Right lung (tissue), 5 donors: Measurements from ENCODE around the gene NCKAP5. TPM values are rescaled to one million over a fixed set of nuclear protein-coding genes. Genes with fewer than 3 reads are reported as not detected.

Experiments used
- DNase-seq, 2 donors: peaks; one replicate each; pipeline ENCODE4 v3.0.0-alpha.2; 2013
- polyA plus RNA-seq, 5 donors: library from polyadenylated mRNA; unstranded; fragments of 120-200 nt; gene quantifications; one replicate each; pipeline versions ENCODE4 v1.2.1 to v1.2.3, GENCODE V29; 2013; ENCODE audit warnings: inconsistent platforms in 1 of 5, low replicate concordance in 1 of 5; ENCODE audit not compliant: insufficient read length in 5 of 5, insufficient read depth in 1 of 5

Gene NCKAP5
- polyA plus RNA-seq, 5 donors, result 15.1 to 20.7 (median 15.9) TPM

DNA sequence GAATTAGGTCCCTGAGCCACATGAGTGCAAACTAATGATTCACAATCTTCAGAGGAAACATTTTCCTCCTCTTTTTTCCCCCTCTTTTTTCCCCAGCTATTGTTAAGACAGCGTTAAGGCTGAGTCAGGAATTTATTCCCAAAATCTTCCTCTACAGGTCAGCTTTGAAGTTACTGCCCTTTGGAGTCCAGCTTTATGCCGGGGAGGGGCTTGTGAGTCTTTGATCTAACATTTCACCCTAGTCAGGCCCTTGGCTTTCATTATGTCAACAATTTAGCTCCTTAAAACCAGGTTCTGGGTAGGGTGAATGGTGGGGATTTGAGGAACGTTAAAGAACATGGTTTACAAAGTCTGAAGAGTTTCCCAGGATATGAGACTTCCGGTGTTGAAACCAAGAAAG, 807.3 kb downstream of the NCKAP5 start:
- DNase-seq, result no peak

DNA sequence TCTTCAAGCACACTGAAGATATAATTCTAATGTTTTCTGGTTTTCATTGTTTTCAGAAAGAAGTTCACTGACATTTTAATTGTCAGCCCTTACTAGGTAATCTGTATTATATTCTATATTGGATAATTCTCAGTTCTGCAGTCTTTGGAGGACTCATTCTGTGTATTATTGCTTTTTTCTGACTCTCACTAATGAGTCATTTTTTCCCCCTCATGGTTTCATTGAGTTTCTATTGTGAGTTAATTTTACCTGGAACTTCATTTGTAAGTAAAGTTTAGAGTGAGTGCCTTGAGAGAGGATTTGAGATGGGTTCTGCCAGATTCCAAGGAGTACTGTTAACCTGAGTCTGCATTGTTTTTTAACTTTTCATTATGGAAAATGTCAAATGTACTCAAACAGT, 807.9 kb downstream of the NCKAP5 start:
- no peak for DNase-seq

DNA sequence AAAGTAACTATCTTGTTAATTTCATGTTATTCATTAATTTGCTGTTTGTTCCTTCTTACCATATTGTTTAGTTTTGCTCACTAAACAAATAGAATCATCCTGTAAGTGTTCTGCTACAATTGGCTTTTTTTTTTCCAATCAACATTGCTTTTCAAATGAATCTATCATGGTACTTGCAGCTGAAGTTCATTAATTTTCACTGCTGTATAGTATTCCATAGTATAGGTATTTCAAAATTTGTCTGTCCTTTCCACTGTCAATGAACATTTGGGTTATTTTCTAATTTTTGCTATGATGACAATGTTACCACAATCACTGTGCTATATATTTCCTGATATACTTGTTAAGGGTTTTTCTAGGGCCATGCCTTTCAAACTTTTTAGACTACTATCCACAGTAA, 809.3 kb downstream of the NCKAP5 start:
- no peak for DNase-seq

DNA sequence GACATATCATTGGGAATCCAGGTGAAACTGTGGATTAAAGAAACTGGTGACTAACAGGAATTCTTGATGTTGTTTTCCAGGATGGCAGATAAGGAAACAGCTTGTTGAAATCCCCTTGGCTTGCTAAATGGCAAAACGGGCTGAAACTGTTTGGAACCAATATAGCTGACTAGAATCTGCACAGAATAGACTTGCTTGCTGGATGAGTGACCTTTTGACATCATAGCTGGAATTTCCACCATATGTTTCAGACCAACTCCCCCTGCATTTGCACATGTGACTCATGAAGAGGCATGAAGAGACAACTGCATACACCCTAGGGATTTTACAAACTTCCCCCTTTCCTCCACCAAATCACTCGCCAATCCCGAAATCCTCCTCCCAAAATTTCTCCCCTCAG, 810.6 kb downstream of the NCKAP5 start:
- DNase-seq, result no peak

DNA sequence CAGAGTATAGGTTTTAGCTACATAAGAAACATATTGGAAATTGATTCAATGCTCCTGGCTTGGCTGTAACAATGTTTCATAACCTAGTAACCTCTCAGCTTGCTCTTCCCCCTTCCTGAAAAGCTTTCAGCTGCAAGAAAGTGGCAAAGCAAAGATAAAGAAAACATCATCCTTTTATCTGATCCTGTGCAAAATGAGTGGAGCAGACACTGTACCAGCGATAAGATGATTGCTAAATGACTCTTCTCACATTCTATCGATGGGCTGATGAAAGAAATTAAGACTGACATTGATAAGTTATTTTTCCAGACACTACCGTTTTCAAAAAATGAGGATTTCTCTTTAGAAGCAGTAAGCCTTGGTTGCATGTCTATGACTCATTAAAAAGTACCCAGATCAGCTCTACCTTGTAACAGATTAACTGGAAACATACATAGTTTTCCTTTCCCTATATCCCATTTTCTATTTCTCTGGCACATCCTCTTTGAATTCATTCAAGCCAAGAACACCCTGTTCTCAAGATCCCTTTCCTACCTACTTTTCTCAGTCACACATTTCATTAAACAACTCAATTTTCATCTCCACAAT, 811.2 kb downstream of the NCKAP5 start:
- DNase-seq, result no peak

DNA sequence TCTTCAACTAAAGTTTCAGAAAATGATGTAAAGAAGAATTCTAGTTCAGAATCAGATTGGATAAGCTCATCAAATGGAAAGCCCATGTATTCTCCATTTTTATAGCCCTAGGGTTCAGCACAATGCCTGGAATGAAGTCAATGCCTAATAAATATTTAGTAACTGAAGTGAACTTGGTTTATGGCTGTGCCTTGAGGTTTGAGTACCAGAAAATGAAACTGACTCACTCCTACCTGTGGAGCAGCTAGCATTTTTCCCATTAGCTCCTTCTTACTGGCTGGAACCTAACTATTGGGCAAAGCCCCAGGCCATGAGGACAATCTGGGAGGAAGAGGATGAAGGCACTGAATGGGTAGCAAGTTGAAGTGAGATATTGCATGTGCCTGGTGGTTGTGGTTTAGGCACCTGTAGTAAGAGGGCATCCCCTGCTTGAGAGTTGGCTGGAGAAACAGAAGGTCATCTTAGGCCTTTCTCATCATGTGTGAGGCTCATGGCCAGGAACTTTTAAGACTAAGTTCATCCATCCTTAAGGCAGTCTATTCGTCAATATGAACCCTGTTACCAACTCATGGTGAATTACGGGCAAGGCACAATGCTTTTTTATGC, 813.3 kb downstream of the NCKAP5 start:
- no peak for DNase-seq

DNA sequence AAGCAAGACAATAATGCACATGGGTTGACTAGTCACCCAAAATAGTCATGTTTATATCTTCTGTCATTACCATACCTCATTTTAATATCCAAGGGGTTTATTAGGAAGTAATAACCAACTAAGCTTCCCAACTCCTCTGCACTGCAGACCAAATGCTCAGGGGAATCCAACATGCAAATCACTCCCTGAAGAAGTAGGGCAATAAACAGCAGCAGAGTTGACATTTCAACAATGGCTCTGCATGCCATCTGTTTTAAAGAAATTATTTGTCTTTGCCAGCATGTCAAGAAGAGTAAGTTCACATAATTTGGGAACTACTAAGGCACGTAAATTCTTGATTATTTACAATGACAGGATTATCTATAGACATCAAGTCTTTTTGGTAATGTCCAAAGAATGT, 813.9 kb downstream of the NCKAP5 start:
- no peak for DNase-seq

DNA sequence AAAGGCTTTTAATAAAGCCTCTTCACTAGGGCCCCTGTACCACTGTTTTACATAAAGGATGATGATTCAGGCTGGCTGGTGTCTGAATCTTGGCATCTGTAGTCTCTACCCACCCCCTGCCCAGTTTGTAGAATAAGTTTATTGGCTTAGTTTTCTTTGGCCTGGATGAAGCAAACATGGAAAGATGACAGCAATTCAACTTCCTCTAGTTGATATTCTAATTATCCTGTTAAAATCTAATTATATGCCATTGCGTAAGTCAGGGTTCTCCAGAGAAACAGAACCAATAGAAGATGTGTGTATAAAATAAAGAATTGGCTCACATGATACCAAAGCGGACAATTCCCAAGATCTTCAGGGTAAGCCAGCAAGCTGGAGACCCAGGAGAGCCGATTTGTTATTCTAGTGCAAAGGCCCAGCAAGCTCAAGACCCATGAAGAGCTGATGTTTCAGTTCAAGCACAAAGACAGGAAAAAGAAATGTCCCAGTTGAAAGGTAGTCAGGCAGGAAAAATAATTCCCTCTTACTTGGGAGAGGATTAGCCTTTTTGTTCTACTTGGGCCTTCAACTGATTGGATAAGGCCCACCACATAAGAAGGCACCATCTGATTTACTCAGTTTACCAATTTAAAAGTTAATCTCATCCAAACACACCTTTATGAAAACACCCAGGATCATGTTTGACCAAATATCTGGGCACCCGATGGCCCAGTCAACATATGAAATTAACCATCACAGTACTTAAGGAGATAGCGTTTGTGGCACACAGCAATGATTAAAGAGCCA, 815.6 kb downstream of the NCKAP5 start:
- DNase-seq, result peak; percentile 38 to 68

DNA sequence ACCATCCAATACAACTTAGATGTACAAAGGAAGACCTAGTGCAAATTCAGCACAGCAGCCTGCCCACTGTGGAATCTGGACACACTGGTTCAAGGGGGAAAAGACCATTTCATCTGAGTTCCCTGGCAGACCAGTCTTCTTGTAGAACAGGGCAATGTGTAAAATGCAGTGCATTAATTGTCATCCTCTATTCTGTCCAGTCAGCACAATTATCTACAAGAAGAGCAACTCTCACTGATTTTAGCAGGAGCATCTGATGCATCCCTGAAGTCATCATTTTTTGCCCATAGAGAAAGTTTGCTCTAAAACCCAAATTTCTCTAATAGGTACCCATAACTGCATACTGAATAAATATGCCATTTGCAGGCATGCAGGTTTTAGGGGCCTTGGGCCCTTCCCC, 816.4 kb downstream of the NCKAP5 start:
- no peak for DNase-seq

DNA sequence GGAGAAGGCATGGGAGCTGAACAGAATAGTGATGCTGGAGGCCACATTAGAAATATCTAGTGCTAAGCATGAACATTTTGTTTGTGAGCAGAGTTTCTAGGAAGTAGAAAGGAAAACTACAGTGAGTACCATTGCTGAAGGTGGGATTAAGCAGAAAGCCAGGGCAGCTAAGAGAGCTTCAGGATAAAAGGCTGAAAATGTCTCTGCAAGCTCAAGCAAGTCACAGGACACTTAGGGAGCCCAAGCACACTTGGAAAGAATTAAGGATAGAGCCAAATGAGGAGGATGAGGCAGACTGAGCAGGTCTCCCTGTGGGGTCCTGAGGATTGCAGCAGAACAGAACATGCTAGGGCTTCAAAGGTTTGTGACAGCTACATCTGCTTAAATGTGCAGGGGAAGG, 817.7 kb downstream of the NCKAP5 start:
- DNase-seq, result no peak

DNA sequence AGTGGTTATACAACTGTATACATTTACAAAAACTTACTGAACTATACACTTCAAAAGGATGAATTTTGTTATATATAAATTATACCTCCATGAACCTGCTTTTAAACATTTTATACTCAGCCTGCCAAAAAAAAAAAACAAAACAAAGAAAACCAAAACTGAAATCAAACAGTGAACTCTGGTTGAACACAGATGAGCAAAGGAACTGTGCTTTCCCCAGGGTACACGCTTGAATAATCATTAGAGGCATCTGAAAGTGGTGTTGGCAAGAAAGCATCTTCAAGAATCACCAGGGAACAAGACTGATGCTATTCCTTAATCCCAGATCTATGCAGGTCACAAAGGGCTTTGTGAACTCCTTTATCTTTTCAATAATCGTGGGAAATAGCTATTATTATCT, 821.2 kb downstream of the NCKAP5 start:
- no peak for DNase-seq

DNA sequence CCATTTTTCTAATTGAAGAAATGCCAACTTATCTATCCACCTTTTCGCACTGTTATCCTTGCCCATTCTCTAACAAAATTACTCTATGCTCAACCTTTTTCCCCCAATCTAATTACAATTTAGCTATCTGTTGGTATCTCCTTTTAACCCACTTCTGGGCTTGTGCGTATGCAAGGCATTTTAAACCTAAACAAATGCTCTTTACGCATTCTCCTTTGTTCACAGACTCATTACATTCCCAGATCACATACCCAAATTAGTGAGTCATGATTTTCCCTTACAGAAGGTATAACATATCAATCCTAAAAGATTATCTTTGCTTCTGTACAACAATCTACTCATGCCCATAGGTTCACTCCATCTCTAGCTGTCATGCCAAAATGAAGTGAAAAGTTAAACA, 826.5 kb downstream of the NCKAP5 start:
- DNase-seq, result no peak

DNA sequence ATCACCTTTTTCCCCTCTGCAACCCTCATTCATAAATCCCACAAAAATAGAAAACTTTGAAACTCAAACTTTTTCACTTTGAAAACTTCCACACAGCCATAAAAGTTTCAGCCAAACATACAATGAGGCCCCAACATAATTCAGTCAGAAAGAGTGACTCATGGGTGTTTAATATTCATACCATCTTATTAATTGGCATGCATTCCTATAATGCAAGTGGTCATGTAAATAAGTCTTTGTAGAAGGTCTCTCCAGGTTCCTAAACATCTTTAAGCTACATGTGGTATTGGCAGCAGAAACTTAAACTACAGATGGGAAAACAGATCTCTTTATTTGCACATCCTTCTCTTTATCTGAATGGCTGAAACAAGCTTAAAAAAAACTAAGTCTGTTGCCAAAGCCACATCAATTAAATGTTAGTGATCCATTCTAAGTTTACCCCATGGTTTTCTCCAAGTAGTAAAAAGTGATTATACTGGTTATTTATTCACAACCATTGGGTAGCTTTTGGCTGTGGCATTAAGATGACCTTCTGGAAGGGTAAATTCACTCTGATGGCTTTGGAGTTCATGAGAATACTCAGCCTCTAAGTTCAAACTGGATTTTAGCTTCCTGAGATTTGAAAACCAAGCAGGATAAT, 828.1 kb downstream of the NCKAP5 start:
- no peak for DNase-seq

DNA sequence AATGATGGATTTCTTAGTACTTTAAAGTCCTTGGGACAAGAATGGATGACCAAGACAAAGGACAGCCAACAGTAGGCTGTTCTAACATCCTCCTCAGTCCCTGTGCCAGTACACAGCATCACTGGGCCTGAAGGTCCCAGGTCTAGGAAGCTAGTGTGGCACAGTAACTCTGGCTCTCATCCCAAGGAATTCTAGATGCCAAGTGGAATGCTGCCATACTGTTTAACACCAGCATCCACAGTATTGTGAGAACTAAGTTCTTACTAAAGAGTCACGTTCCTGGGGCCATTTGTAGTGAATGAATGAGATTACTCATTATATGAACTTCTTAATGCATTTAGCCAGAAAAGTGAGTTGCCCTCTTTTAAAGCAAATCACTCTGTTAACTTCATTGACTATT, 830.0 kb downstream of the NCKAP5 start:
- no peak for DNase-seq

DNA sequence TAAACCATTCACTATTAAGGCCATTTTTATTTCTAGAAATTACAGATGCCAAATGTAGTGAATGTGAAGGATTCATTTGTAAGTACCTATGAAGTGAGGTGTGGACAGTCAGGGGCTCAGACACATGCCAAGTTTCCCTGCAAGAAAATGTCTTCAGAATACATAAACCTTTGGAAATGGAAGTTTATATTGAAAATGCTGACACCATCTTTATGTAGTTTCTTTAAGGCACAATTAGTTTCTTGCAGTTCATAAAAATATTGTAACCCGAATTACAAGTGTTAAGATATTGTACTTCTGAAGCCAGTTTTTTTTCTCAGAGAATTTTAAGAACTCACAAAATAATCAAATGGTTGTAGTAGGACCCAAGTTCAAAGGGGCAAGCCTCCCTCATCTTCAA, 832.2 kb downstream of the NCKAP5 start:
- DNase-seq, result no peak

DNA sequence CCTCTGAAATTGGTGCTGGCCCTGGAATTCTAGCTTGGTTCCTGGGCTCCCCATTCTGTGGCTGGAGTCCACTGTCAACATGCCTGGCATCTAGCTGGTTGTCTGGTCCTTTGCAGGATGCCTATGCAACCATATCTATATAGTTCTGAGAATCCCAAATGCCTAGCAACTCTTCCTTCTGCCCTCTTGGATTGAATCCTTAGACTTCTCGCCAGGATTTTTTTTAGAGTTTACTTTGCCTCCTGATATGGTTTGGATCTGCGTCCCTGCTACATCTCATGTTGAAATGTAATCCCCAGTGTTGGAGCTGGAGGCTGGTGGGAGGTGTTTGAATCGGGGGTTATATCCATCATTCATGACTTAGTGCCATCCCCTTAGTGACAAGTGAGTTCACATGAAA, 833.3 kb downstream of the NCKAP5 start:
- no peak for DNase-seq

DNA sequence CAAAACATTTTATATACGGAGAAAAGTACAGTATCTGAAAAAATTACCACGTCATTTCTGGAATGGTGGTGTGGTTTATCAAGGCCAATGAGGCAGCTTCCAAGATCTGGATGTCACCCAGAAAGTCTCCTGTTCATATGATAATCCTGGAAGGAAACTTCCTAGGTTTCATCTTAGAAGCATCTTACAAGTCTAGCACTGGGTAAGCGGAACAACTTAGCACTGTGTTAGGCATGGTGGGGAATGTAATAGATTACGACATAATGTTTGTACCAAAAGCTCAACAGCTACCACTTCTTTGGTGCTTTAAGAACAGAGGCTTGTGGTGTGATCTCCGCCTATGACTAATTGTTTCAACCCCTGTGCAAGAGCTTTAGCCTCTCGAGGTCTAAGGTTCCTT, 835.2 kb downstream of the NCKAP5 start:
- DNase-seq, result no peak

DNA sequence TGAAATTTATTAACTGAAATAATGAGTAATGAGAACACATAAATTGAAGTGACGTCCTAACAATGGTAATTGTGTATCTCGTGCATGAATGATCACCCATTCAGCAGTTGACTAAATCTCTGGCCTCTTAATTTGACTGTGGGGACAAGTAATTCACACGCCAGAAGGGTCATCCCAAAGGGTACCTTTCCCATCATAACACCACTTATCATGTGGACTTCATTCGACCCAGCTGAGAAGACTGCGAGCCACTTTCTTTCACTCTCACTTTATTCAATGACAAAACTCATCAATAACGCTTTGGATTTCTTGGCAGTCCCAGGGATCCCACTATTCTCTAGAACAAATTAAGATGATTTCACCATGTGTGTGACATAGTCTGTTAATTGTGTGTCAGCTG, 835.6 kb downstream of the NCKAP5 start:
- DNase-seq, result no peak

DNA sequence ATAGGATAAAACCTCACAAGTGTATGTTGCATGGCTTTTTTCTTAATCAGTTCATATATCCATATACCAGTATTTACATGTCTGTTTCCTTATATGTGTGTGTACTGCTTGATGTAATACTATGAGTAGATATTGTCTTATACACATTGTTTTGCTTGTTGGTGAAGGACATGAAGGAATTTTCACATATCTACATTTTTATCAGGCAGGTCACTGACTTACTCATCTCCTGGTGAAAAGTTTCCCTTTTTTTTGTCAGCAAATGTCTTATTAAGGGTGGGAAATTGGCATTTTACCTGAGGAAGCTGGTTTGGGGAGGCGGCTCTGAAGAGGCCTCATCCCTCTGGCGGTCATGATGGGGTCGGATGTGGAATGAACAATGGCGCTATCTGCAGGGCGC, 836.8 kb downstream of the NCKAP5 start:
- DNase-seq, result no peak

DNA sequence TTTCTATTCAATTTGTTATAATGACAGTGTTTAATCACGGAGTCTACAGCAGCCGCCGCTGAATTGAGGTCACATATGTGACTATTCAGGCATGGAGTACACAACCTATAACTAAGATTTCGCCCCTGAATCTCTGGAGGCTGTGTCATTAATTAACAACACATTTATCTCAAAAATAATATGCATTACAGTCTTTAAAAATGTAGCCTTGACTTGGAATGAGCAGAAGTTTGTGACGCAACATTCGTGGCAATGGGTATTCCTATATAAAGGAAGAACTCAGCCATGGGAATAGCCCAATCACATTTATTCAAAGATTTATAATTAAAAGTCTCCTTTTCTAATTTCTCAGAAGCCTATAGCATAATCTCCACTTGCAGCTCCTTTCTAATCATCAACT, 837.7 kb downstream of the NCKAP5 start:
- DNase-seq, result no peak

DNA sequence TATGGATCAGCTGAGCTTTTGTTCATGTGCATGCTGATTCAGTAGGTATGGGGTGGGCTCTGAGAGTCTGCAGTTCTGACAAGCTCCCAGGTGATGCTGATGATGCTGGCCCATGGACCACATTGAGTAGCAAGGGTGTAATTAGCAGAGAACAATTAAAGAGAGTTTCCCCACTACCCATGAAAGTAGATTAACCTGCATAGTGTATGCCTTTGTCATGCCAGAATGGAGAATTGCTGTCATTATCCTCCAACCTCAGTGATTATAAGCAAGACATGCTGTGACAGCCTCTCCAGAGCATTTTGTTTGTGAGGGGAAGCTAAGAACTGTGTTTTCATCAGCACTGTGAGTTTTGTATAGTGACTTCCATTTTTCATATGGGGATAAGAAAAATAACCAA, 838.7 kb downstream of the NCKAP5 start:
- DNase-seq, result no peak

DNA sequence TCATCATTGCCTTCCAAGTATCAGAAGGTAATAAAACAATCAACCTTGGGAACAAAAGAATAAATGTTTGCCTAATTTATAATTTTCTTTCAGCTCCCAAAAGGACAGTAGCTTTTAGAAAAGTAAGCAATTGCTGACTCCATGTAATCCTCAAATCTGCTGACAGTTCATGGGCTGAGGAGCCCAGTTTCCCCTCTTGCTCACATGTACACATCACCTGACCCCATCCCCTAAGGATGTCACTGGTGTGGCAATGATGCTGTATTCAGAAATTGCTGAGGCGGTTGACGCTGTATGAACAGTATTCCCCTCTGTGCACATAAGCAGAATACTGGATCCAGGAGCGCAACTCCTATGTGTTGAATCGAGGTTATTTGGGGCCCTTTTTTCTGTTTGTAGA, 842.1 kb downstream of the NCKAP5 start:
- no peak for DNase-seq

DNA sequence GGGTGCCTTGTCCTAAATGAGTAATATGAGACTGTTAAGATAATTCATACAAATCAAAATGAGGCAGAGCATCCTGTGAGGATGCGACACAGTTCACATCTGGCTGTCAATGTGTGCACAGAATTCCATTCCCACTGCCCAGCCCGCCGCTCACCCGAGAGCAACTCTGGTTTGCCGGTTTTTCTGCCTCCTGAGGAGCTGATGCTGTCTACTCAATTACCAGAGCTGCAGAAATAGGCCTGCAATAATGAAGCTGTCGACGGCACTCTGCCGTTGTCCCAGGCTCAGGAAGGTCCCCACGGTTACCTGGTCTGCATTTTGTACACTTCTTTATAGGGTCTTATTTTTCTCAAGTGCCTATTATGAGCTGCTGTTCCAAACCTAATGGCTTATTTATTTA, 842.5 kb downstream of the NCKAP5 start:
- DNase-seq, result no peak
